Neural progenitor cell (in vitro differentiated cells): Measurements from ENCODE around the gene SEC14L1. TPM values are rescaled to one million over a fixed set of nuclear protein-coding genes. Genes with fewer than 3 reads are reported as not detected.
A peak's percentile ranks its signal among the peaks of the same experiment; 100 is the strongest.
"Not testable (repeated sequence)": the region's sequence is repeated elsewhere in the genome, so short reads cannot be mapped to it uniquely, and the experiment has no call there.

ENCODE experiments used
- DNase-seq: peaks from one replicate; pipeline ENCODE4 v3.0.0-alpha.2; 2016; ENCODE audit warnings: low spot score
- H2AFZ ChIP-seq: fragments of 200-600 bp; sonication (generic); replicated peaks from 2 replicates; pipeline ENCODE4 v1.6.1; 2016; ENCODE audit warnings: antibody characterized with exemption
- H3F3A ChIP-seq: fragments of 200-600 bp; sonication (generic); 2 replicates; pipeline ENCODE4 v1.6.1; 2016; ENCODE audit warnings: antibody characterized with exemption, low read depth
- H3K27ac ChIP-seq: fragments of 200-600 bp; sonication (generic); 2 replicates; pipeline ENCODE4 v1.5.1; 2016; ENCODE audit warnings: mild to moderate bottlenecking
- H3K27me3 ChIP-seq: fragments of 200-600 bp; sonication (generic); 2 replicates; pipeline ENCODE4 v1.6.1; 2016; ENCODE audit warnings: mild to moderate bottlenecking, moderate library complexity
- H3K36me3 ChIP-seq: fragments of 200-600 bp; sonication (generic); 2 replicates; pipeline ENCODE4 v1.5.1; 2016
- H3K4me1 ChIP-seq: fragments of 200-600 bp; sonication (generic); 2 replicates; pipeline ENCODE4 v1.6.1; 2016; ENCODE audit warnings: mixed run types
- H3K4me2 ChIP-seq: fragments of 200-600 bp; sonication (generic); 2 replicates; pipeline ENCODE4 v1.6.1; 2016
- H3K4me3 ChIP-seq: fragments of 200-600 bp; sonication (generic); 2 replicates; pipeline ENCODE4 v1.5.1; 2016
- H3K79me2 ChIP-seq: fragments of 200-600 bp; sonication (generic); 2 replicates; pipeline ENCODE4 v1.6.1; 2016; ENCODE audit warnings: low read depth
- H3K9ac ChIP-seq: fragments of 200-600 bp; sonication (generic); 2 replicates; pipeline ENCODE4 v1.6.1; 2016
- H3K9me3 ChIP-seq: fragments of 200-600 bp; sonication (generic); 2 replicates; pipeline ENCODE4 v1.5.1; 2016; ENCODE audit warnings: low read depth
- H4K20me1 ChIP-seq: fragments of 200-600 bp; sonication (generic); 2 replicates; pipeline ENCODE4 v1.6.1; 2016; ENCODE audit warnings: low read depth
- H3K27ac Mint-ChIP-seq: 3 replicates; pipeline ENCODE4 v1.8.0; 2021; ENCODE audit warnings: mixed read lengths
- H3K27me3 Mint-ChIP-seq: 2 replicates; pipeline ENCODE4 v1.8.0; 2022; ENCODE audit warnings: low read depth, mild to moderate bottlenecking, inconsistent platforms, moderate library complexity, mixed read lengths; ENCODE audit not compliant: insufficient read depth
- H3K36me3 Mint-ChIP-seq: 3 replicates; pipeline ENCODE4 v1.8.0; 2021; ENCODE audit warnings: mixed read lengths
- H3K4me1 Mint-ChIP-seq: 3 replicates; pipeline ENCODE4 v1.8.0; 2021; ENCODE audit warnings: mixed read lengths
- H3K4me3 Mint-ChIP-seq: 3 replicates; pipeline ENCODE4 v1.8.0; 2021; ENCODE audit warnings: mild to moderate bottlenecking, moderate library complexity, mixed read lengths
- H3K9me3 Mint-ChIP-seq: 3 replicates; pipeline ENCODE4 v1.8.0; 2020; ENCODE audit warnings: mixed read lengths
- EZH2 ChIP-seq: fragments of 200-600 bp; sonication (generic); IDR thresholded peaks from 2 replicates; pipeline ENCODE4 v1.6.1; 2017; ENCODE audit warnings: antibody characterized with exemption, mild to moderate bottlenecking, moderate library complexity
- EZH2phosphoT487 ChIP-seq: fragments of 200-600 bp; sonication (generic); IDR thresholded peaks from 2 replicates; pipeline ENCODE4 v1.6.1; 2017; ENCODE audit warnings: antibody characterized with exemption
- total RNA-seq: library from RNA; depleted of rRNA; stranded (reverse); fragments of >200 nt; gene quantifications from 2 replicates; pipeline ENCODE4 v1.2.3, GENCODE V29; 2015; ENCODE audit warnings: low replicate concordance
- TF ChIP-seq, protein P1 (sequence below): fragments of 200-600 bp; sonication (generic); IDR thresholded peaks from 2 replicates; pipeline ENCODE4 v1.5.1; 2017; ENCODE audit warnings: antibody characterized with exemption, mild to moderate bottlenecking

The SEC14L1 gene
- total RNA-seq, 1 donor from 2014 or later, result 75.0 TPM

DNA sequence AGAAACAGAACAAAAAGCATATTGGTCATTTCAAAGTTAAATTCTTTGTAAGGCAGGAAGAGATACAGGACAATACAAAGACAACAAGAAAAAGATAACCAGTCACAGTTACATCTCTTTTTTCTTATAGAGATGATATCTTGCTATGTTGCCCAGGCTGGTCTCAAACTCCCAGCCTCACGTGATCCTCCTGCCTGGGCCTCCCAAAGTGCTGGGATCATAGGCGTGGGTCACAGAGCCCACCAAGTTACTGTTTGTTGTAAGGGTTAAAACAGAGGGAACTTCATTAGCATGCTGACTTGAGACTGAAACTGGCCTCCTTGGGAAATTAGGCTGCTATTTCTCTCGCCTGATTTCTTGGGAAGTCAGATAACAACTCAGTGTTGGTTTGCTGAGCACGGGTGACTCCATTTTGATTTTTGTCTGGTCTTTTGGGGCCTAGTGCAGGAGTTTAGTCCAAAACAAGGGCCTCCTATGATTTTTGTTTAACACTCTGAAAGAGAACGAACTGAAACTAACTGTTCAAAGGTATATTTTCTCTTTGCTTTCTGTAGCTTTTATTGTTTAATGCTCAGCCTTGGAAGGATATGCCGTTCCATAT lies 31.5 kb upstream of the SEC14L1 start:
- H2AFZ ChIP-seq, result no peak overlapping the region

DNA sequence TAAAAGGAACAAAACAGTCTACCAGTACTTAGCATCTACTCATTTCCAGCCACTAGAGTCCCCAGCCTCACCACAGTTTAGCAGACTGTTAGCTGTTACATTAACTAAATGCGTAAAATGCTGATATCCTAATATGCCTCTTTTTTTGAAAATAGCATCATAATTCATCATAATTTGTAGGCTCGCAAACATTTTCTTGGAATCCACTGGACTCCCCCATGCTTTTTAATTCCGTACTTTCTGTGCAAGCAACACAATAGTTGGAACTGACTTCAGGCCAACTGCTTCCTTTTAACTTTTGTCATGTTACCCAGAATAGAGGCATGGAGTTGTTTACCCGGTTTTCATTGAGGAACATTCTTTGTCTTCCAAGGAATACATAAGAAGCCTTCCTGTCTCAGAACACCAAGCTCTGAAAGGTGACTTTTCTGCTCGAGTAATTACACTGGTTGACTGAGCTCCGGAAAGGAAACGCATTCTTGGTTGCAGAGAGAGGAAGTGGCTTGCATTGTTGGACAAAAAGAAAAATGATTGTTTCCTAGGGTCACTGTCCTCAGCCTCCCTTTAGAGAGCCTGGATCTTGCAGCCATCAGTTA lies 30.9 kb upstream of the SEC14L1 start:
- peak overlapping the region; percentile 92 for H3K27ac ChIP-seq
- no peaks in the 10 kb centered on the region for H3K79me2 ChIP-seq
- no peak overlapping the region for H3K4me3 ChIP-seq
- peak overlapping the region; percentile 70 for H3K4me2 ChIP-seq
- Mint-ChIP-seq H3K27me3 (peaks cover 2% of the 10 kb centered on the region), H3K27ac (peak overlapping the region; percentile 91), H3K4me3 (no peak overlapping the region), H3K9me3 (no peaks in the 10 kb centered on the region), H3K36me3 (no peaks in the 10 kb centered on the region), H3K4me1 (peaks cover 22% of the 10 kb centered on the region)
- no peaks in the 10 kb centered on the region for H3K27me3 ChIP-seq
- H3K9me3 ChIP-seq, result no peaks in the 10 kb centered on the region
- H2AFZ ChIP-seq, result no peak overlapping the region
- peaks cover 27% of the 10 kb centered on the region for H3K4me1 ChIP-seq
- no peak overlapping the region for H3K9ac ChIP-seq
- no peaks in the 10 kb centered on the region for H3K36me3 ChIP-seq
- TF ChIP-seq EZH2phosphoT487 (no peak), EZH2 (no peak)
- TF ChIP-seq, protein P1, sequence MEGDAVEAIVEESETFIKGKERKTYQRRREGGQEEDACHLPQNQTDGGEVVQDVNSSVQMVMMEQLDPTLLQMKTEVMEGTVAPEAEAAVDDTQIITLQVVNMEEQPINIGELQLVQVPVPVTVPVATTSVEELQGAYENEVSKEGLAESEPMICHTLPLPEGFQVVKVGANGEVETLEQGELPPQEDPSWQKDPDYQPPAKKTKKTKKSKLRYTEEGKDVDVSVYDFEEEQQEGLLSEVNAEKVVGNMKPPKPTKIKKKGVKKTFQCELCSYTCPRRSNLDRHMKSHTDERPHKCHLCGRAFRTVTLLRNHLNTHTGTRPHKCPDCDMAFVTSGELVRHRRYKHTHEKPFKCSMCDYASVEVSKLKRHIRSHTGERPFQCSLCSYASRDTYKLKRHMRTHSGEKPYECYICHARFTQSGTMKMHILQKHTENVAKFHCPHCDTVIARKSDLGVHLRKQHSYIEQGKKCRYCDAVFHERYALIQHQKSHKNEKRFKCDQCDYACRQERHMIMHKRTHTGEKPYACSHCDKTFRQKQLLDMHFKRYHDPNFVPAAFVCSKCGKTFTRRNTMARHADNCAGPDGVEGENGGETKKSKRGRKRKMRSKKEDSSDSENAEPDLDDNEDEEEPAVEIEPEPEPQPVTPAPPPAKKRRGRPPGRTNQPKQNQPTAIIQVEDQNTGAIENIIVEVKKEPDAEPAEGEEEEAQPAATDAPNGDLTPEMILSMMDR, result no peak
- DNase-seq, result peak; percentile 76
- H4K20me1 ChIP-seq, result no peaks in the 10 kb centered on the region
- H3F3A ChIP-seq, result peaks cover 43% of the 10 kb centered on the region

More for the DNA sequence above, 31.5 kb upstream of the SEC14L1 start:
- no peaks in the 10 kb centered on the region for H3K79me2 ChIP-seq
- Mint-ChIP-seq H3K27me3 (peaks cover 2% of the 10 kb centered on the region), H3K4me3 (no peak overlapping the region), H3K9me3 (no peaks in the 10 kb centered on the region), H3K36me3 (no peaks in the 10 kb centered on the region), H3K4me1 (peaks cover 22% of the 10 kb centered on the region), H3K27ac (peak overlapping the region; percentile 87)
- peaks cover 43% of the 10 kb centered on the region for H3F3A ChIP-seq
- no peak overlapping the region for H3K4me3 ChIP-seq
- H3K9ac ChIP-seq, result no peak overlapping the region
- H3K9me3 ChIP-seq, result no peaks in the 10 kb centered on the region
- H3K36me3 ChIP-seq, result no peaks in the 10 kb centered on the region
- DNase-seq, result no peak
- no peaks in the 10 kb centered on the region for H3K27me3 ChIP-seq
- H4K20me1 ChIP-seq, result no peaks in the 10 kb centered on the region
- TF ChIP-seq, protein P1, result no peak
- TF ChIP-seq EZH2 (no peak), EZH2phosphoT487 (no peak)
- H3K4me1 ChIP-seq, result peaks cover 27% of the 10 kb centered on the region
- peak overlapping the region; percentile 70 for H3K4me2 ChIP-seq
- peak overlapping the region; percentile 92 for H3K27ac ChIP-seq

DNA sequence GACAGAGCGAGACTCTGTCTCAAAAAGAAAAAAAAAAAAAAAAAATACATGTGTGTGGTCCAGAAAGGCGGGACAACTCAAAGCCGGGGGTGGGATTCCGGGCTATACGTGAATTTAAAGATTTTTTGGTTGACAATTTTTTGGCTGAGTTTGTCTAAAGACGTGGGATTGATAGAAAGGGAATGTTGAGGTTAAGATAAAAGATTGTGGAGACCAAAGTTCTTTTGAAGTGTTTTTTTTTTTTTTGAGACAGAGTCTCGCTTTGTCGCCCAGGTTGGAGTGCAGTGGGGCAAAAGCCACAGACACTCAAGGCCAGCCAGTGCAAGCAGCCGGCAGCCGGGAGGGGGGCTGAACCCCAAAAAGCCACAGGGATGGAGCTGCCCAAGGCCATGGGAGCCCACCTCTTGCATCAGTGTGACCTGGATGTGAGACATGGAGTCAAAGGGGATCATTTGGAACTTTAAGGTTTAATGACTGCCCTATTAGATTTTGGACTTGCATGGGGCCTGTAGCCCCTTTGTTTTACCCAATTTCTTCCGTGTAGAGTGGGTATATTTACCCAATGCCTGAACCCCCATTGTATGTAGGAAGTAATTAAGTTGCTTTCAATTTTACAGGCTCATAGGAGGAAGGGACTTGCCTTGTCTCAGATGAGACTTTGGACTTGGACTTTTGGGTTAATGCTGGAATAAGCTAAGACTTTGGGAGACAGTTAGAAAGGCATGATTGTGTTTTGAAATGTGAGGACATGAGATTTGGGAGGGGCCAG lies 29.4 kb upstream of the SEC14L1 start:
- not testable (repeated sequence) for H3K27me3 Mint-ChIP-seq

DNA sequence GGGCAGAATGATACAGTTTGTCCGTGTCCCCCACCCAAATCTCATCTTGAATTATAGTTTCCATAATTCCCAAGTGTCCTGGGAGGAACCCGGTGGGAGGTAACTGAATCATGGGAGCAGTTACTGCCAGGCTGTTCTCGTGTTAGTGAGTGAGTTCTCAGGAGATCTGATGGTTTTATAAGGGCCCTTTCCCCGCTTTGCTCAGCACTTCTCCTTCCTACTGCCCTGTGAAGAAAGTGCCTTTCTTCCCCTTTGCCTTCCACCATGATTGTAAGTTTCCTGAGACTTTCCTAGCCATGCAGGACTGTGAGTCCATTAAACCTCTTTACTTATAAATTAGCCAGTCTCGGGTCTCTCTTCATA lies 28.9 kb upstream of the SEC14L1 start:
- Histone ChIP-seq H3K4me2 (no peak overlapping the region), H3K4me3 (no peak overlapping the region)

More for the DNA sequence above, 29.4 kb upstream of the SEC14L1 start:
- H3K36me3 Mint-ChIP-seq, H3K9me3 Mint-ChIP-seq, DNase-seq, H4K20me1 ChIP-seq, H3K36me3 ChIP-seq, H3K9me3 ChIP-seq, H2AFZ ChIP-seq, H3K4me3 ChIP-seq, H3K27ac ChIP-seq, H3K27me3 ChIP-seq, H3K4me2 ChIP-seq, H3K9ac ChIP-seq, H3K79me2 ChIP-seq, H3K4me3 Mint-ChIP-seq: not testable (repeated sequence)
- peak overlapping the region; percentile 81 for H3K27ac Mint-ChIP-seq
- peaks cover 21% of the 10 kb centered on the region for H3K4me1 ChIP-seq
- peaks cover 35% of the 10 kb centered on the region for H3F3A ChIP-seq
- H3K4me1 Mint-ChIP-seq, result peaks cover 23% of the 10 kb centered on the region

More for the DNA sequence above, 28.9 kb upstream of the SEC14L1 start:
- Mint-ChIP-seq H3K27me3 (peaks cover 2% of the 10 kb centered on the region), H3K27ac (peak overlapping the region; percentile 95), H3K4me3 (no peak overlapping the region), H3K36me3 (no peaks in the 10 kb centered on the region), H3K9me3 (no peaks in the 10 kb centered on the region), H3K4me1 (peaks cover 23% of the 10 kb centered on the region)
- peaks cover 29% of the 10 kb centered on the region for H3F3A ChIP-seq
- H3K4me1 ChIP-seq, result peaks cover 17% of the 10 kb centered on the region
- no peak overlapping the region for H2AFZ ChIP-seq
- H4K20me1 ChIP-seq, result no peaks in the 10 kb centered on the region
- no peaks in the 10 kb centered on the region for H3K36me3 ChIP-seq
- TF ChIP-seq EZH2phosphoT487 (no peak), EZH2 (no peak)
- TF ChIP-seq, protein P1, result no peak
- H3K27me3 ChIP-seq, result no peaks in the 10 kb centered on the region
- no peak overlapping the region for H3K27ac ChIP-seq
- no peak for DNase-seq
- H3K9me3 ChIP-seq, result no peaks in the 10 kb centered on the region
- no peaks in the 10 kb centered on the region for H3K79me2 ChIP-seq
- no peak overlapping the region for H3K9ac ChIP-seq
